ENCODE measurements around the gene PAFAH1B2. TPM values are rescaled to one million over a fixed set of nuclear protein-coding genes. Genes with fewer than 3 reads are reported as not detected.

The PAFAH1B2 gene
- total RNA-seq, 2 experiments from 2014 or later, result 59.9 to 62.8 TPM

DNA sequence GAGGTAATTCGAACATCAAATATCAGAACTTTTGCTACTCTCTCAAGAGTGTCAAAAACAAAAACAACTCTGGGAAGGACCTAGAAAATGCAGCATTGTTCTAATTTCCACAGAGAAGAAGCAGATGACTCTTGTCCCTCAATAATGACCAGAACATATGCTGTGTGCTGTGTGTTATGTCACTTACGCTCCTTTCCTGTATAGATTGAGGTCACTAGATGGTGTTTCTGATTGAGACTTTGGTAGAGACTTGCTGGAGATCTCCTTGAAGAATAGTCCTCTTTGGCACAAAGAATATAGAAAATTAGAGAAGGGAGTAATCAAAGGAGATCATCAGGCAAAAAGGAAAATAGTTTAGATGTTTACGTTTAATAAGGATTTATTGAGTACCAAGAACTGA is 43.5 kb upstream of the PAFAH1B2 start:
- peaks cover 25% of the 10 kb centered on the region for H3K4me1 ChIP-seq (ENCODE audit: insufficient read depth, low read length, poor library complexity, severe bottlenecking)
- no peak overlapping the region for H3K4me3 ChIP-seq (ENCODE audit: low read depth, low read length, poor library complexity, severe bottlenecking)
- ChIA-PET CTCF (ENCODE audit: unreplicated experiment) (interaction anchor here (0.6 to 0.9 kb wide), 2 partner anchors 213 to 541 kb away, joined by 3 read pairs; no protein-coding TSS in a partner anchor), POLR2A (interaction anchor here (0.7 to 1.1 kb wide), 2 partner anchors 182 to 214 kb away, joined by 3 to 4 read pairs; no protein-coding TSS in a partner anchor)
- BruUV-seq (replicated peaks), result no TSS peak
- no peak overlapping the region for H2AFZ ChIP-seq (ENCODE audit: low read length)
- DNase-seq (ENCODE audit: low spot score), result no peak
- H3K4me2 ChIP-seq (ENCODE audit: low read length), result no peak overlapping the region
- no peaks in the 10 kb centered on the region for H3K9me2 ChIP-seq (ENCODE audit: insufficient read depth, low read length)
- H4K20me1 ChIP-seq (ENCODE audit: insufficient read depth, low read length), result peaks cover 8% of the 10 kb centered on the region; the same call in 1 of the 2 replicates
- H3K9me3 ChIP-seq (ENCODE audit: low read length), result no peaks in the 10 kb centered on the region
- H3K79me2 ChIP-seq (ENCODE audit: insufficient read depth, low read depth, low read length), result peaks cover 32% of the 10 kb centered on the region
- no peak for TF ChIP-seq EZH2phosphoT487 (IDR thresholded peaks at IDR 0.05; ENCODE audit: borderline replicate concordance, low read depth, low read length)
- TF ChIP-seq, protein P1, sequence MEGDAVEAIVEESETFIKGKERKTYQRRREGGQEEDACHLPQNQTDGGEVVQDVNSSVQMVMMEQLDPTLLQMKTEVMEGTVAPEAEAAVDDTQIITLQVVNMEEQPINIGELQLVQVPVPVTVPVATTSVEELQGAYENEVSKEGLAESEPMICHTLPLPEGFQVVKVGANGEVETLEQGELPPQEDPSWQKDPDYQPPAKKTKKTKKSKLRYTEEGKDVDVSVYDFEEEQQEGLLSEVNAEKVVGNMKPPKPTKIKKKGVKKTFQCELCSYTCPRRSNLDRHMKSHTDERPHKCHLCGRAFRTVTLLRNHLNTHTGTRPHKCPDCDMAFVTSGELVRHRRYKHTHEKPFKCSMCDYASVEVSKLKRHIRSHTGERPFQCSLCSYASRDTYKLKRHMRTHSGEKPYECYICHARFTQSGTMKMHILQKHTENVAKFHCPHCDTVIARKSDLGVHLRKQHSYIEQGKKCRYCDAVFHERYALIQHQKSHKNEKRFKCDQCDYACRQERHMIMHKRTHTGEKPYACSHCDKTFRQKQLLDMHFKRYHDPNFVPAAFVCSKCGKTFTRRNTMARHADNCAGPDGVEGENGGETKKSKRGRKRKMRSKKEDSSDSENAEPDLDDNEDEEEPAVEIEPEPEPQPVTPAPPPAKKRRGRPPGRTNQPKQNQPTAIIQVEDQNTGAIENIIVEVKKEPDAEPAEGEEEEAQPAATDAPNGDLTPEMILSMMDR (conservative IDR thresholded peaks at IDR 0.05; ENCODE audit: low read length), result no peak
- H3K27ac ChIP-seq (ENCODE audit: low read depth, low read length, poor library complexity, severe bottlenecking), result no peak overlapping the region
- intact Hi-C loops (cut with micrococcal nuclease; ENCODE audit: unreplicated experiment), result no loop called here
- no peaks in the 10 kb centered on the region for H3K36me3 ChIP-seq (ENCODE audit: insufficient read depth, low read length)

DNA sequence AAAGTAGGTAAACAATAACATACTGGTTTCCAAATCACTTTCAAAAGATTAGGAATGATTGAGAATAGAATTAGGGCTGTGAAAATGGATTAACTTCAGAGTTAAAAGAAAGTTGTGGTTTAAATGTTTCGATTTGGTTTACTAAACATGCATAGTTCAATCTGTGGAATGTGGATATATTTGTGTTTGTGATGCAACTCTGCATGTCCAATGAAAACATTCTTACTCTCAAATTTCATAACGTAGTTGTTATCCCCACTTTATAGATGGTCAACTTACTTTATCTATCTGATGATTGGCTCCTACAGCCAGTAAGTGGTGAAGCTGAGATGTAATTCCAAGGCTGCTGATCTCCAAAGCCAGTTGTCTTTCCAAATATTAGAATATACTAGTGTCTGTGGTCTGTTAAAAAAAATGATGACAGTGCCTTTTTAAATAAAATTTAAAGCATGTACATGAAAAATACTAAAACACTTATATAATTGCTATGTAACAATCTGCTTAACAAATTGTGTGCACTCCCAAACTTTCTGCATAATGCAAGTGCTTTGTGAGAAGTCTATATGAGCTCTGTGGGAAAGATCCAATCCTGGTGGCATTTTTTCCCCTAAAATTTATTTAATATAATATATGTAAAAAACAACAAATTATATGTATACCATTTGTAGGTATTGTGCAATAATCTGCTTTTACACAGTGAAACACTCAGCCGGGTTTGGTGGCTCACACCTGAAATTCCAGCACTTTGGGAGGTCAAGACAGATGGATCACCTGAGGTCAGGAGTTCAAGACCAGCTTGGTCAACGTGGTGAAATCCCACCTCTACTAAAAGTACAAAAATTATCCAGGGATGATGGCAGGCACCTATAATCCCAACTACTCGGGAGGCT is 36.1 kb upstream of the PAFAH1B2 start:
- Histone ChIP-seq H3K9me3 (ENCODE audit: low read length) (no peaks in the 10 kb centered on the region), H4K20me1 (ENCODE audit: insufficient read depth, low read length) (no peaks in the 10 kb centered on the region), H3K79me2 (ENCODE audit: insufficient read depth, low read depth, low read length) (no peaks in the 10 kb centered on the region), H3K4me2 (ENCODE audit: low read length) (no peak overlapping the region), H3K4me1 (ENCODE audit: insufficient read depth, low read length, poor library complexity, severe bottlenecking) (peaks cover 9% of the 10 kb centered on the region), H3K9me2 (ENCODE audit: insufficient read depth, low read length) (no peaks in the 10 kb centered on the region), H3K27ac (ENCODE audit: low read depth, low read length, poor library complexity, severe bottlenecking) (no peak overlapping the region), H2AFZ (ENCODE audit: low read length) (peak overlapping the region; percentile 17; the same call in 1 of the 2 replicates), H3K4me3 (ENCODE audit: low read depth, low read length, poor library complexity, severe bottlenecking) (no peak overlapping the region), H3K36me3 (ENCODE audit: insufficient read depth, low read length) (no peaks in the 10 kb centered on the region)
- DNase-seq (ENCODE audit: low spot score), result no peak
- TF ChIP-seq, protein P1 (conservative IDR thresholded peaks at IDR 0.05; ENCODE audit: low read length), result no peak
- TF ChIP-seq EZH2phosphoT487 (IDR thresholded peaks at IDR 0.05; ENCODE audit: borderline replicate concordance, low read depth, low read length), result no peak
- ChIA-PET POLR2A (no interaction called here), CTCF (ENCODE audit: unreplicated experiment) (no interaction called here)
- no TSS peak for BruUV-seq (replicated peaks)
- intact Hi-C loops (cut with micrococcal nuclease; ENCODE audit: unreplicated experiment), result no loop called here

All from OCI-LY7 (cell line).